ENCODE measurements around the gene RSBN1. TPM values are rescaled to one million over a fixed set of nuclear protein-coding genes. Genes with fewer than 3 reads are reported as not detected.
A peak's percentile ranks its signal among the peaks of the same experiment; 100 is the strongest.

The RSBN1 gene
- total RNA-seq, 4 donors from 2014 or later: 15.8 to 24.3 (median 20.1) TPM

GRCh38 chr1:113804421-113805255, 7.6 kb downstream of the RSBN1 start:
- no peak overlapping the region for H3K4me3 ChIP-seq
- no peak for TF ChIP-seq POLR2AphosphoS5 (IDR thresholded peaks at IDR 0.05)
- no peak for TF ChIP-seq CTCF (IDR thresholded peaks at IDR 0.05)
- TF ChIP-seq POLR2A (IDR thresholded peaks at IDR 0.05; ENCODE audit: low read depth): no peak
- no peak for TF ChIP-seq EP300 (IDR thresholded peaks at IDR 0.05)
- H3K9me3 ChIP-seq: no peaks in the 10 kb centered on the region
- H3K4me1 ChIP-seq: peaks cover 38 to 82% (median 76%) of the 10 kb centered on the region in 4 donors
- H3K27me3 ChIP-seq: no peaks in the 10 kb centered on the region
- DNase-seq (ENCODE audit: extremely low spot score): no peak
- 76% methylated on average over 8 of the region's 8 CpGs for WGBS
- peaks cover 0 to 5% (median 0%) of the 10 kb centered on the region in 4 donors for H3K36me3 ChIP-seq
- intact Hi-C loops (cut with DNase I): loop anchor here (5.0 kb wide), 1 partner anchor 37 kb away; no protein-coding TSS in a partner anchor
- no peak overlapping the region for H3K27ac ChIP-seq (replicated peaks in 1 of 4)

GRCh38 chr1:113802367-113803007, 9.8 kb downstream of the RSBN1 start:
- intact Hi-C loops (cut with DNase I): loop anchor here (5.0 kb wide), 1 partner anchor 35 kb away; no protein-coding TSS in a partner anchor
- Histone ChIP-seq H3K36me3 (peaks cover 0 to 7% (median 3%) of the 10 kb centered on the region in 4 donors), H3K9me3 (no peaks in the 10 kb centered on the region), H3K4me3 (no peak overlapping the region), H3K4me1 (peaks cover 41 to 74% (median 72%) of the 10 kb centered on the region in 4 donors), H3K27me3 (no peaks in the 10 kb centered on the region), H3K27ac (replicated peaks in 1 of 4) (no peak overlapping the region)
- no peak for DNase-seq (ENCODE audit: extremely low spot score)
- 95% methylated on average over 3 of the region's 3 CpGs for WGBS
- TF ChIP-seq POLR2A (IDR thresholded peaks at IDR 0.05; ENCODE audit: low read depth): no peak
- no peak for TF ChIP-seq EP300 (IDR thresholded peaks at IDR 0.05)
- TF ChIP-seq CTCF (IDR thresholded peaks at IDR 0.05): no peak
- TF ChIP-seq POLR2AphosphoS5 (IDR thresholded peaks at IDR 0.05): no peak

GRCh38 chr1:113800487-113800886, 11.8 kb downstream of the RSBN1 start:
- Histone ChIP-seq H3K4me1 (peaks cover 41 to 67% (median 66%) of the 10 kb centered on the region in 4 donors), H3K9me3 (no peaks in the 10 kb centered on the region), H3K27me3 (no peaks in the 10 kb centered on the region), H3K36me3 (peaks cover 0 to 21% (median 10%) of the 10 kb centered on the region in 4 donors), H3K4me3 (peak overlapping the region in 1 of 4 donors; percentile 11), H3K27ac (replicated peaks in 1 of 4) (no peak overlapping the region)
- DNase-seq (ENCODE audit: extremely low spot score): no peak
- intact Hi-C loops (cut with DNase I): loop anchor here (5.0 kb wide), 1 partner anchor 33 kb away; no protein-coding TSS in a partner anchor
- WGBS: 51% methylated on average over 3 of the region's 3 CpGs
- TF ChIP-seq CTCF (IDR thresholded peaks at IDR 0.05) (no peak), POLR2A (IDR thresholded peaks at IDR 0.05; ENCODE audit: low read depth) (no peak), EP300 (IDR thresholded peaks at IDR 0.05) (no peak), POLR2AphosphoS5 (IDR thresholded peaks at IDR 0.05) (no peak)

- Histone ChIP-seq H3K4me1 (peaks cover 36 to 52% (median 46%) of the 10 kb centered on the region in 4 donors), H3K9me3 (no peaks in the 10 kb centered on the region), H3K27ac (replicated peaks in 1 of 4) (no peak overlapping the region), H3K27me3 (no peaks in the 10 kb centered on the region), H3K4me3 (no peak overlapping the region), H3K36me3 (peaks cover 0 to 23% (median 11%) of the 10 kb centered on the region in 4 donors)
- DNase-seq (ENCODE audit: extremely low spot score): no peak
- no peak for TF ChIP-seq EP300 (IDR thresholded peaks at IDR 0.05)
- TF ChIP-seq CTCF (IDR thresholded peaks at IDR 0.05): no peak
- TF ChIP-seq POLR2AphosphoS5 (IDR thresholded peaks at IDR 0.05): no peak
- no peak for TF ChIP-seq POLR2A (IDR thresholded peaks at IDR 0.05; ENCODE audit: low read depth)
- WGBS: 87% methylated on average over 4 of the region's 4 CpGs
- intact Hi-C loops (cut with DNase I): no loop called here
Observed at GRCh38 chr1:113797472-113797871, 14.8 kb downstream of the RSBN1 start.

Measured in esophagus muscularis mucosa (tissue), 4 donors.